PC-9 (cell line): Measurements from ENCODE around the gene PRSS48.

Experiments
- EZH2 ChIP-seq: fragments of 200-600 bp; sonication (generic); IDR thresholded peaks from 2 replicates; pipeline ENCODE4 v1.8.0; 2017; ENCODE audit warnings: antibody characterized with exemption, low read depth
- TF ChIP-seq, protein P1 (sequence below): fragments of 200-600 bp; sonication (generic); conservative IDR thresholded peaks from 2 replicates; pipeline ENCODE4 v1.6.1; 2017; ENCODE audit warnings: mixed run types, antibody characterized with exemption, mild to moderate bottlenecking, moderate library complexity

DNA sequence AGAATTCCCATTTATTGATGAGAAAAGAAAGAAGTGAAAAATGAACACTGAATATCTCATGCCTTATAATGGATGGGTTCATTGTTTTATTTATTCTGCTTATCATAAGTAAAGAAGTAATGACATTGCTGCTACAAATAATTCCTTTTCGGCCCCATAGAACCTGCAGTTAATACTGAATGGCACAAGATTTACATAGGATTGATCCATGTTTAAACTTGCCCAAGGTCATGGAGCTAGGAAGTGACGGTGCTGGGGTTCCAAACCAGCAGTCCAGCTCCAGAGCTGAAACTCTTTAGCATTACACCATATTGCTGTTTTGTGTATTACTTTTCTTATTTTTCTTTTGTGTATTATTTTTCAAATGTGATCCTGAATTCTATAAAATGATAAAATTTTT is 30.2 kb upstream of the PRSS48 start:
- TF ChIP-seq, protein P1, sequence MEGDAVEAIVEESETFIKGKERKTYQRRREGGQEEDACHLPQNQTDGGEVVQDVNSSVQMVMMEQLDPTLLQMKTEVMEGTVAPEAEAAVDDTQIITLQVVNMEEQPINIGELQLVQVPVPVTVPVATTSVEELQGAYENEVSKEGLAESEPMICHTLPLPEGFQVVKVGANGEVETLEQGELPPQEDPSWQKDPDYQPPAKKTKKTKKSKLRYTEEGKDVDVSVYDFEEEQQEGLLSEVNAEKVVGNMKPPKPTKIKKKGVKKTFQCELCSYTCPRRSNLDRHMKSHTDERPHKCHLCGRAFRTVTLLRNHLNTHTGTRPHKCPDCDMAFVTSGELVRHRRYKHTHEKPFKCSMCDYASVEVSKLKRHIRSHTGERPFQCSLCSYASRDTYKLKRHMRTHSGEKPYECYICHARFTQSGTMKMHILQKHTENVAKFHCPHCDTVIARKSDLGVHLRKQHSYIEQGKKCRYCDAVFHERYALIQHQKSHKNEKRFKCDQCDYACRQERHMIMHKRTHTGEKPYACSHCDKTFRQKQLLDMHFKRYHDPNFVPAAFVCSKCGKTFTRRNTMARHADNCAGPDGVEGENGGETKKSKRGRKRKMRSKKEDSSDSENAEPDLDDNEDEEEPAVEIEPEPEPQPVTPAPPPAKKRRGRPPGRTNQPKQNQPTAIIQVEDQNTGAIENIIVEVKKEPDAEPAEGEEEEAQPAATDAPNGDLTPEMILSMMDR = no peak
- TF ChIP-seq EZH2 = no peak
